A549 (cell line): ENCODE measurements around the gene TPI1. TPM values are rescaled to one million over a fixed set of nuclear protein-coding genes. Genes with fewer than 3 reads are reported as not detected.
A peak's percentile ranks its signal among the peaks of the same experiment; 100 is the strongest.

Experiments used
- ATAC-seq, 2 experiments: fragments of 200-7000 bp in 1 of 2; fragments of >200 bp in 1 of 2; cut with Nextera tagmentation in 1 of 2; cut with Tn5 transposase in 1 of 2; 3 replicates each; pipeline versions ENCODE4 v1.8.0 to v1.9.1; 2018 to 2020; ENCODE audit warnings: mild to moderate bottlenecking in 1 of 2, moderate library complexity in 1 of 2
- CTCF ChIA-PET: fragments of 300-600 bp; sonication (Branson Sonifier 250); formaldehyde crosslinking; extraction: SDS; loops from one replicate; lab custom pipeline; 2021; ENCODE audit warnings: antibody characterized with exemption, inconsistent platforms; lab: Yijun Ruan, JAX
- POLR2A ChIA-PET: fragments of 350-600 bp; formaldehyde crosslinking; extraction: SDS; loops from one replicate; lab custom pipeline; 2021; ENCODE audit warnings: antibody characterized with exemption, inconsistent platforms; lab: Yijun Ruan, JAX
- DNase-seq, 2 experiments: peaks; one replicate each; pipeline versions ENCODE4 v3.0.0 to v3.0.0-alpha.2; 2011 to 2016; ENCODE audit warnings: low read depth in 1 of 2, low spot score in 1 of 2
- FAIRE-seq: peaks from 2 replicates; lab custom pipeline; 2011; peaks lifted over from hg19 to GRCh38; lab: Jason Lieb, UNC
- H3K27ac ChIP-seq, 2 experiments: fragments of >200 bp; sonication (Bioruptor Twin); formaldehyde crosslinking; 3 replicates each; pipeline ENCODE4 v1.5.1; 2016 to 2017
- H3K4me1 ChIP-seq: fragments of >200 bp; sonication (Bioruptor Twin); formaldehyde crosslinking; 3 replicates; pipeline ENCODE4 v1.6.1; 2016
- H3K4me2 ChIP-seq: fragments of >200 bp; sonication (Bioruptor Twin); formaldehyde crosslinking; 3 replicates; pipeline ENCODE4 v1.6.1; 2016
- H3K4me3 ChIP-seq: fragments of >200 bp; sonication (Bioruptor Twin); formaldehyde crosslinking; 3 replicates; pipeline ENCODE4 v1.5.1; 2016
- H3K9me3 ChIP-seq: fragments of >200 bp; sonication (Bioruptor Twin); formaldehyde crosslinking; 3 replicates; pipeline ENCODE4 v1.6.1; 2016
- CBX2 ChIP-seq: fragments of 200-600 bp; sonication (generic); IDR thresholded peaks from 2 replicates; pipeline ENCODE4 v1.6.1; 2016; ENCODE audit warnings: low read depth, mild to moderate bottlenecking, borderline replicate concordance
- CEBPB ChIP-seq, 2 experiments: fragments of >200 bp in 1 of 2; sonication (Bioruptor Twin) in 1 of 2; formaldehyde crosslinking in 1 of 2; IDR thresholded peaks; 2 replicates each; pipeline ENCODE4 v1.6.1; 2012 to 2016
- CHD2 ChIP-seq: fragments of 150-350 bp; IDR thresholded peaks from 2 replicates; pipeline ENCODE4 v1.6.1; 2014; ENCODE audit warnings: low read length; ENCODE audit not compliant: partially characterized antibody
- CHD4 ChIP-seq: fragments of 200-600 bp; sonication (generic); IDR thresholded peaks from 2 replicates; pipeline ENCODE4 v1.6.1; 2016; ENCODE audit warnings: antibody characterized with exemption, mild to moderate bottlenecking, borderline replicate concordance
- EHF ChIP-seq: fragments of 250-450 bp; sonication (Bioruptor Pico); IDR thresholded peaks from 2 replicates; pipeline ENCODE4 v1.5.0; 2020; ENCODE audit warnings: mild to moderate bottlenecking
- ELK1 ChIP-seq: fragments of 150-350 bp; IDR thresholded peaks from 2 replicates; pipeline ENCODE4 v1.6.1; 2014; ENCODE audit warnings: low read depth, mild to moderate bottlenecking, low read length
- HOXB13 ChIP-seq: fragments of 250-450 bp; sonication (Bioruptor Pico); IDR thresholded peaks from 2 replicates; pipeline ENCODE4 v1.5.0; 2020; ENCODE audit warnings: low read depth, mild to moderate bottlenecking, moderate library complexity
- HOXB5 ChIP-seq: fragments of 250-450 bp; sonication (Bioruptor Pico); IDR thresholded peaks from 2 replicates; pipeline ENCODE4 v1.5.0; 2020; ENCODE audit warnings: mild to moderate bottlenecking, moderate library complexity
- KDM5A ChIP-seq: fragments of 200-600 bp; sonication (generic); IDR thresholded peaks from 2 replicates; pipeline ENCODE4 v1.6.1; 2016; ENCODE audit warnings: antibody characterized with exemption, mild to moderate bottlenecking
- MAZ ChIP-seq: fragments of 150-350 bp; IDR thresholded peaks from 2 replicates; pipeline ENCODE4 v1.6.1; 2014; ENCODE audit warnings: antibody characterized with exemption, low read depth, low read length, borderline replicate concordance
- NPAS2 ChIP-seq: fragments of 250-450 bp; sonication (Bioruptor Pico); IDR thresholded peaks from 2 replicates; pipeline ENCODE4 v1.8.0; 2022; ENCODE audit warnings: mild to moderate bottlenecking, moderate library complexity, borderline replicate concordance
- ZFP36 ChIP-seq: fragments of 450-650 bp; IDR thresholded peaks from 2 replicates; pipeline ENCODE4 v1.6.1; 2014; ENCODE audit warnings: borderline replicate concordance; ENCODE audit not compliant: partially characterized antibody
- ZSCAN20 ChIP-seq: fragments of 250-450 bp; sonication (Bioruptor Pico); IDR thresholded peaks from 2 replicates; pipeline ENCODE4 v1.8.0; 2022; ENCODE audit warnings: mild to moderate bottlenecking, moderate library complexity
- WGBS: methylation state at CpG from one replicate; pipeline ENCODE4 v1.1.6; 2017; ENCODE audit errors: missing lambda C conversion rate; 5-methylcytosine and 5-hydroxymethylcytosine counted together
- polyA plus RNA-seq, 4 experiments: library from polyadenylated mRNA; depleted of rRNA in 3 of 4; stranded (reverse); fragments of >200 nt; fragmentation: RNase III in 1 of 4; extraction: RNeasy Plus Mini Kit Qiagen cat#74134 plus additional on column Dnase treatment in 1 of 4; gene quantifications; 2 replicates in 3 of 4; 3 replicates in 1 of 4; pipeline ENCODE4 v1.2.3, GENCODE V29; 2011 to 2017
- TF ChIP-seq, protein P1 (sequence below): IDR thresholded peaks from 2 replicates; pipeline ENCODE4 v1.6.1; 2012
- TF ChIP-seq, protein P2 (sequence below): fragments of 450-650 bp; IDR thresholded peaks from 2 replicates; pipeline ENCODE4 v1.6.1; 2014; ENCODE audit warnings: antibody characterized with exemption
- TF ChIP-seq, protein P3 (sequence below): fragments of >200 bp; sonication (Bioruptor Twin); formaldehyde crosslinking; IDR thresholded peaks from 3 replicates; pipeline ENCODE4 v1.6.1; 2016
- TF ChIP-seq, protein P4 (sequence below): fragments of 250-450 bp; sonication (Bioruptor Pico); IDR thresholded peaks from 2 replicates; pipeline ENCODE4 v1.5.0; 2021; ENCODE audit warnings: mild to moderate bottlenecking, moderate library complexity, borderline replicate concordance

The TPI1 gene
- polyA plus RNA-seq, 2 of the 4 experiments (the other 2 are of a cell fraction) = 1,293 to 1,913 TPM

DNA sequence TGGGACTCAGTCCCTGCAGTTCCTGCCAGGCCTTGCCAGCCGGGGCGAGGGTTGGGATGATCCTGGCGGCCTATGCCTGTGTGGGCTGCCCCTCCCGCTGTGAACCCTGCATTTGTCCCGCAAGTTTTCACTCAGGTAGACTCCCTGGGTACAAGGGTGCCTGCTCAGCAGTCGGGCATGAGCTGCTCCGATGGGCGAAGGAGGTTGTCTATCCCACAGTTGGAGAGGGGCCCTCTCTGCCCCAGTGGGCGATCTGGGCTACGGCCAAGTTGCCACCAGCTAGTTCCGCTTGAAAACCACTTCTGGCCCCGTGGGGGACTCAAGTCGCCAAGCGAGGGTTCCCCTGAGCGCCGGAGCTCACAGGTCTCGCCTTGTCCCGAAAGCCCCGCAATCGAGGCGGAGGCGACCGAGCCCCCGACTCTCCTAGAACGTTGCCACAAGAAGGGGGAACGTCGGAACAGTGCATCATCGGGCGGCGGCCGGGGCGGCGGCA is 365 bp upstream of the TPI1 start:
- Histone ChIP-seq H3K27ac (peak overlapping the region; percentile 97 to 99), H3K4me1 (peaks cover 41% of the 10 kb centered on the region), H3K4me2 (peak overlapping the region; percentile 100), H3K4me3 (peak overlapping the region; percentile 100), H3K9me3 (no peaks in the 10 kb centered on the region)
- TF ChIP-seq CHD2 (no peak), HOXB5 (CRISPR knock-in tag) (no peak), ZSCAN20 (CRISPR knock-in tag) (no peak), MAZ (no peak), CHD4 (no peak), KDM5A (no peak), EHF (CRISPR knock-in tag) (no peak), ZFP36 (no peak), HOXB13 (CRISPR knock-in tag) (no peak), CBX2 (no peak), NPAS2 (CRISPR knock-in tag) (no peak), CEBPB (IDR thresholded peaks at IDR 0.05) (no peak)
- TF ChIP-seq, protein P1, sequence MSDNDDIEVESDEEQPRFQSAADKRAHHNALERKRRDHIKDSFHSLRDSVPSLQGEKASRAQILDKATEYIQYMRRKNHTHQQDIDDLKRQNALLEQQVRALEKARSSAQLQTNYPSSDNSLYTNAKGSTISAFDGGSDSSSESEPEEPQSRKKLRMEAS = no peak
- TF ChIP-seq, protein P2, sequence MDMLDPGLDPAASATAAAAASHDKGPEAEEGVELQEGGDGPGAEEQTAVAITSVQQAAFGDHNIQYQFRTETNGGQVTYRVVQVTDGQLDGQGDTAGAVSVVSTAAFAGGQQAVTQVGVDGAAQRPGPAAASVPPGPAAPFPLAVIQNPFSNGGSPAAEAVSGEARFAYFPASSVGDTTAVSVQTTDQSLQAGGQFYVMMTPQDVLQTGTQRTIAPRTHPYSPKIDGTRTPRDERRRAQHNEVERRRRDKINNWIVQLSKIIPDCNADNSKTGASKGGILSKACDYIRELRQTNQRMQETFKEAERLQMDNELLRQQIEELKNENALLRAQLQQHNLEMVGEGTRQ = no peak
- TF ChIP-seq, protein P3, sequence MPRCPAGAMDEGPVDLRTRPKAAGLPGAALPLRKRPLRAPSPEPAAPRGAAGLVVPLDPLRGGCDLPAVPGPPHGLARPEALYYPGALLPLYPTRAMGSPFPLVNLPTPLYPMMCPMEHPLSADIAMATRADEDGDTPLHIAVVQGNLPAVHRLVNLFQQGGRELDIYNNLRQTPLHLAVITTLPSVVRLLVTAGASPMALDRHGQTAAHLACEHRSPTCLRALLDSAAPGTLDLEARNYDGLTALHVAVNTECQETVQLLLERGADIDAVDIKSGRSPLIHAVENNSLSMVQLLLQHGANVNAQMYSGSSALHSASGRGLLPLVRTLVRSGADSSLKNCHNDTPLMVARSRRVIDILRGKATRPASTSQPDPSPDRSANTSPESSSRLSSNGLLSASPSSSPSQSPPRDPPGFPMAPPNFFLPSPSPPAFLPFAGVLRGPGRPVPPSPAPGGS = no peak
- TF ChIP-seq, protein P4, sequence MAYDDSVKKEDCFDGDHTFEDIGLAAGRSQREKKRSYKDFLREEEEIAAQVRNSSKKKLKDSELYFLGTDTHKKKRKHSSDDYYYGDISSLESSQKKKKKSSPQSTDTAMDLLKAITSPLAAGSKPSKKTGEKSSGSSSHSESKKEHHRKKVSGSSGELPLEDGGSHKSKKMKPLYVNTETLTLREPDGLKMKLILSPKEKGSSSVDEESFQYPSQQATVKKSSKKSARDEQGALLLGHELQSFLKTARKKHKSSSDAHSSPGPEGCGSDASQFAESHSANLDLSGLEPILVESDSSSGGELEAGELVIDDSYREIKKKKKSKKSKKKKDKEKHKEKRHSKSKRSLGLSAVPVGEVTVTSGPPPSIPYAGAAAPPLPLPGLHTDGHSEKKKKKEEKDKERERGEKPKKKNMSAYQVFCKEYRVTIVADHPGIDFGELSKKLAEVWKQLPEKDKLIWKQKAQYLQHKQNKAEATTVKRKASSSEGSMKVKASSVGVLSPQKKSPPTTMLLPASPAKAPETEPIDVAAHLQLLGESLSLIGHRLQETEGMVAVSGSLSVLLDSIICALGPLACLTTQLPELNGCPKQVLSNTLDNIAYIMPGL = no peak
- ATAC-seq (peak; percentile 7 to 14; a peak in 5 of 6 replicates), DNase-seq (no peak), FAIRE-seq (no peak)
- ChIA-PET POLR2A (interaction anchor here (1.1 to 4.8 kb wide), 12 partner anchors 8 to 114 kb away, joined by 4 to 74 read pairs (median 9); partner anchors contain the start of genes C12orf57, CDCA3, MLF2 and PTMS), CTCF (interaction anchor here (1.1 to 17.9 kb wide), 10 partner anchors 10 to 78 kb away, joined by 3 to 399 read pairs (median 44); partner anchors contain the start of genes ATN1, C12orf57, CDCA3 and ENO2)
- 10% methylated on average over 15 of the region's 33 CpGs for WGBS

DNA sequence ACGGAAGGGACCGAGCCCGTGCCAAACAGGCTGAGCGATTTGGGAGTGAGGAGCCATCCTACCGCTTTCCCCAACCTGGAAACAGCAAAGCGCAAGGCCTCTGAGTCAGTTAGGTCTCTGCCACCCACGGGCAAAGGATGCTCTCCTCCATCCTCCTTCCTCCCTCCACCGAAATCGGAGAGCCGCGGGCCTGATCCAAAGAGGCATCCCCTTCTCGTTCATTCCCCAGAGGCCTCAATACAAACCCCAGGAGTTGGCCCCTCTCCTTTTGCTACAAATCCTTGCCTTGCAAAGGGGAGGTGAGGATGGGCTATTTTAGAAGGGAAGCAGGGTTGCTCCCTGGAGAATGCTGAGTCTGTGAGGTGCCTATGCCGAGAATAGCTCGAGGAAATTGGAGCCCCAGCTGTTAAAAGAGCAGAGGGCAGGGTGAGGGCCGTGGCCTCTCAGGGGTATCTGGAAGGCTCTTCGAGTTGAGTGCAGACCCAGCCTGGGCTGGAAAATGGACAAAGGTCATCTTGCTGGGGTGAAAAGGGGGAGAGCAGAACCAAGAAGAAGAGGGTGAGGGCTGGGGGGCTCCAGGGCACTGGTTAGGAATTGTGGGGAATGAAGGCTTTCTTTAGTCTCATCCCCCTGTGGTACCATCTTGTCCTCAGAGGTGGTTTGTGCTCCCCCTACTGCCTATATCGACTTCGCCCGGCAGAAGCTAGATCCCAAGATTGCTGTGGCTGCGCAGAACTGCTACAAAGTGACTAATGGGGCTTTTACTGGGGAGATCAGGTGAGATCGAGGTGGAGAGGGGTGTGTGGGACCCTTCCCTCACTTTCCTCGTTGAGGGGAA is 1.1 kb downstream of the TPI1 start:
- Histone ChIP-seq H3K9me3 (no peaks in the 10 kb centered on the region), H3K4me1 (peaks cover 42% of the 10 kb centered on the region), H3K4me3 (peak overlapping the region; percentile 100), H3K27ac (peak overlapping the region; percentile 97 to 99), H3K4me2 (peak overlapping the region; percentile 100)
- TF ChIP-seq ELK1 = no peak
- TF ChIP-seq, protein P1 = peak; percentile 19; the same call in 1 of the 2 replicates
- FAIRE-seq = no peak
- no peak for ATAC-seq
- CTCF ChIA-PET = interaction anchor here (0.6 to 17.9 kb wide), 24 partner anchors 10 to 545 kb away, joined by 3 to 399 read pairs (median 6); partner anchors contain the start of genes ATN1, C12orf57, CDCA3 and ENO2
- WGBS = 2% methylated on average over 22 of the region's 22 CpGs
- no peak for DNase-seq
- POLR2A ChIA-PET = interaction anchor here (0.5 to 6.0 kb wide), 15 partner anchors 10 to 179 kb away, joined by 4 to 105 read pairs (median 9); partner anchors contain the start of genes C12orf57, CDCA3, MLF2 and PTMS
